Thyroid gland (tissue), 4 donors: ENCODE data around the gene KRTAP12-2.

Experiments
- CTCF ChIP-seq, 6 experiments: fragments of 200-600 bp in 3 of 6; fragments of 450-650 bp in 3 of 6; sonication (generic) in 3 of 6; IDR thresholded peaks; one replicate each; pipeline ENCODE4 v1.5.1; 2016 to 2019; ENCODE audit warnings: antibody characterized with exemption in 6 of 6, mild to moderate bottlenecking in 2 of 6, inconsistent platforms in 1 of 6, moderate library complexity in 1 of 6
- POLR2A ChIP-seq, 2 donors: fragments of 450-650 bp; IDR thresholded peaks; one replicate each; pipeline ENCODE4 v1.6.1; 2017; ENCODE audit warnings: antibody characterized with exemption in 2 of 2, mild to moderate bottlenecking in 2 of 2, moderate library complexity in 1 of 2

GRCh38 chr21:44703731-44704635, 37.3 kb upstream of the KRTAP12-2 start:
- no peak for TF ChIP-seq CTCF (IDR thresholded peaks at IDR 0.05)
- no peak for TF ChIP-seq POLR2A (IDR thresholded peaks at IDR 0.05)
